Glomerular endothelial cell (primary cell): ENCODE measurements around the gene CNKSR3. TPM values are rescaled to one million over a fixed set of nuclear protein-coding genes. Genes with fewer than 3 reads are reported as not detected.
"Not testable (repeated sequence)": the region's sequence is repeated elsewhere in the genome, so short reads cannot be mapped to it uniquely, and the experiment has no call there.

Experiments
- DNase-seq: peaks from one replicate; pipeline ENCODE4 v3.0.0-alpha.2; 2011; ENCODE audit warnings: low read depth, low spot score; ENCODE audit errors: extremely low read depth
- total RNA-seq: library from RNA; depleted of rRNA; stranded (reverse); fragments of >200 nt; gene quantifications from 2 replicates; pipeline ENCODE4 v1.2.3, GENCODE V29; 2015

Gene CNKSR3
- 13.3 and 21.1 TPM in 2 replicates for total RNA-seq

DNA sequence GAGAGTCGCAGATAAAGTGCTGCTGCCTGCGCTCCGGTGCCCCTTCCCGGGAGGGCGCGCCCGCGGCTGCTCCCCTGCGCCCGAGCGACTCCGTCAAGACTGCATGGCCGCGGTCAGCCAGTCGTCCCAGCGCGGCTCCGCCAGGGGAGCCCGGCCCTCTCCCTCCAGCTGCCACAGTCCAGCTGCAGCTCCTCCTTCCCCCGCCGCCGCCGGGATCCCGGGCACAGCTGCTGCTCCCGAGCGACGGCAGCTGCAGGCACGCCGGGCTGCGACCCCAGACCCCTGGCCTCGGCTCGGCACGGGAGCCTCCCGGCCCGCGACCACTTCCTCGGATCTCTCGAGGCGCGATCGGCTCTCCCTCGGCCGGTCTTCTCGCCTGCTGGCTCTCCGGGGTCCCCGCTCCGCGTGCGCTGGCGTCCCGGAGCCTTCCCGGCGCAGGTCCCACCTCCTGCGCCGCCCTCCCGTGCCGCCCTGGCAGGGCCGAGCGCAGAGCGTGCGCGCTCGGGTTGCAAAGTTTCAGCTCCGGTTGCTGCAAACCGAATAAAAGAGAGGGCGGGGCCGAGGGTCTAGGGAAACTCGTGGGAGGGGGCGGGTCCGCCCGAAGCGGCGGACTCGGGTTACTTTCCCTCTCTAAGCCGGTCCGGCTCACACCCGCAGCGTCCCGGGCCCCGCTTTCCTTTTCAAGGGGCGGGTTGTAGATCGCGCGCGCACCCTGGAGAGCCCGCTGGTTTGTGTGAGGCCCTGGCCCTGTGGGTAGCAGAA, at the start of gene CNKSR3:
Gene CNKSR3, minus strand, starts transcription at position 542 of the 762 bp plus-strand sequence. CDS start 571 bp downstream, outside the sequence.
- no peak for DNase-seq

DNA sequence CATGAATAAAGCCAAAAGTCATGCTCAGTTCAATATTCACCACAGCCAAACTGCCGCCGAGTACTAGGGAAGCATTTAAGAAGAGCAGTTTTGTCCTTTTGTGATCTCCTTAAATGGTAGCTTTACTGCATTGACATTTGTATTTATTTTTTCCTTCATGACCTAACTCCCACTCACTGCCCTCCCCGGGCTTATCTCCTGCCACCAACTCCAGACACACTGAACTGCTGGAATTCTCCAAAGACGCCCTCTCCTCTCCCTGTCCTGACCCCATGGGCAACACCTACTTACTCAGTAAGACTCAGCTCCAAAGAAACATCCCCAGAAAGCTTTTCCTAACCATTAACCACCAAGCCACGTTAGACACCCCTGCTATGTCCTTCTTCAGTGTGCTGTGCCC, 48.5 kb upstream of the CNKSR3 start:
- no peak for DNase-seq

DNA sequence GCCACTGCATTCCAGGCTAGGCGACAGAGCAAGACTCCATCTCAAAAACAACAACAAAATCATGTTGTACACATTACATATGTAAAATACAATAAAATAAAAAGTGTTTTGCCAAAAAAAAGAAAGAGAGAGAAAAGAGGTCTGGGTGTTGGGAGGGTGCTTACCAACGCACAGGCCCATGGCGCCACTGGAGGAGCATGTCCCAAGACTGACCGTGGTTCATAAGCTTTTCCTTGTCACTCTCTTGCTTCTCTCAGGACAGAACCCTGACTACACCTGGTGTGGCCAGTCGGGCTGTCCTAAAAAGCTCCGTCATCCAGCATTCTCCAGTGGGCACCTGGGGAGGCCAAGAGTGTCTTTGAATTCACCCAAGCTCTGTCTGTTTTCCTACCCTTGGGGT, 48.0 kb upstream of the CNKSR3 start:
- no peak for DNase-seq

DNA sequence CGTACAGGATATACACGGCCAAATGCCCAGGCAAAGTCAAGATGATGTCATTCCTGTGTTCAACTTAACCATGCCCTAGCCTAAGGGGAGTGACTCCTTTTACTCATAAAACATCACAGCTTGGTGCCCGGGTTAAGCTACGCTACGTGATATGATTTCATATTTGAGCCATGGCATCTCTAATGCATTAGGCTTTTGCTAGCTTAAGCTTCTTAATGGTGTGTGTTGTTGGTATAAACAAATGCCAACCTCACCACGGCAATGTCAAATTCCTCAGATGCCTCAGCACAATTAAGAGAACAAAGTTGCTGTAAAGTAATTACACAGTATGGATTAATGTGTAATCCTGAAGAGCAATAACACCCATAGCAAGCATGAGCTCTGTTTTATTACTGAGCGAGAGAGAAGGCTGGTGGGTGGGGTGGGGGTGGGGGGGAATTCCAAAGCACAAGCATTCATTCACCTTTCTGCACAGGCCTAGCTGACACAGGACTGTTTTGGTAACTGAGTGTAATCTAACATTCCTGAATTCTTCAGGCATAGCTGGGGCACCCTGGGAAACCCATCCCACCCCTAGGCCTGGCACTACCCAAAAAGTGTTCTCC, 44.7 kb upstream of the CNKSR3 start:
- DNase-seq, result no peak

DNA sequence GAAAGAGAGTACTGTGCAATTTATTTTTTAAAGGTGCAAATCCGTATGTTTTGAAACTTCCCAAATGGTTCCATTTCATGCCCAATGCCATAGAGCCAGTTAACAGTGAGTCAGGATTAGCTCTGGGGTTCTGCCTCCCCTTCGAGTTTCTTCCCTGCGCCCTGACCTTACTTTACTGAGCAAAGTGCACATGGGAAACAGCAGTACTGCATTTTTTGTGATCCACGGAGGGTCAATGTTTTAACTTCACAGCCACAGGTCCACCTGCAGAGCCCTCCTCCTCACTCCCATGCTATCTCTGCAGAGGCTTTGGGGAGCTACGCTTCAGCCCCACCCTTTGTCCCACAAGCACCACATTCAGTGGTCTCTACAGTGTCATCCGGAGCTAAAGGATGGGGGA, 44.0 kb upstream of the CNKSR3 start:
- no peak for DNase-seq

DNA sequence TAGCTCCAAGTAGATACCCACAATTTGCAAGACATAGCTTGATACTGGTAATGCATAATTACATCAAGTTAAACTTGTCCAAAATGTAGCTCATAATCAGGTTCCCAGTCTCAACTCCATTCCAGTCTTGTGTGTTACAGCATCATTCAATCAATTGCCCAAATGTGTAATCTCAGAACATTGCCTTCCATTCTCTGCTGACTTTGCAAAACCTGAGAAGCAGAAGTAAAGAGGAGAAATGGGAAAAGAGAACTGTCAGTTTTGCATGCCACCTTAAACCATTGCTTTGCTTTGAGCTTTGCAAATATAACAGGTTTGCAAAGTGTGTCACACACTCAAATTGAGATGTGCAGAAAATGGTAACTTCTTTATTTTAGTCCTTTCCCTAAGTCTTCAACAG, 40.3 kb upstream of the CNKSR3 start:
- DNase-seq, result no peak

DNA sequence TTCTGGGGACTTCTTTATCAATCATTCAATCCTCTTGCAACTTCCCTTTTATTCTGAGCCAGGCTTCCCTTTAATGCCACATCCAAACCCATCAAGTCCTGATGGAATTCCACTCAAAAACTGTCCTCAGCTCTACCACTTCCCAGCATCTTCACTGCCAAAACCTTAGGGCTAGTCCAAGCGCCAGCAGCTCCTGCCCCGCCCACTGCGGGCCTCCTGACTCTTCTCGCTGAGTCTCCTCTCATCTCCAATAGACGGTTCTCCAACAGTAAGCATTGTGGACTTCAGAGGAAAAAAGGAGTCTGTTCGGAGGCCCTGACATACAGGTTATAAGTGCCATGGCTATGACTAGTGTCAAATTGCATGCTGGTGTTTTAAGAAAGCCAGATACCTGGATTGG, 38.7 kb upstream of the CNKSR3 start:
- DNase-seq, result no peak

DNA sequence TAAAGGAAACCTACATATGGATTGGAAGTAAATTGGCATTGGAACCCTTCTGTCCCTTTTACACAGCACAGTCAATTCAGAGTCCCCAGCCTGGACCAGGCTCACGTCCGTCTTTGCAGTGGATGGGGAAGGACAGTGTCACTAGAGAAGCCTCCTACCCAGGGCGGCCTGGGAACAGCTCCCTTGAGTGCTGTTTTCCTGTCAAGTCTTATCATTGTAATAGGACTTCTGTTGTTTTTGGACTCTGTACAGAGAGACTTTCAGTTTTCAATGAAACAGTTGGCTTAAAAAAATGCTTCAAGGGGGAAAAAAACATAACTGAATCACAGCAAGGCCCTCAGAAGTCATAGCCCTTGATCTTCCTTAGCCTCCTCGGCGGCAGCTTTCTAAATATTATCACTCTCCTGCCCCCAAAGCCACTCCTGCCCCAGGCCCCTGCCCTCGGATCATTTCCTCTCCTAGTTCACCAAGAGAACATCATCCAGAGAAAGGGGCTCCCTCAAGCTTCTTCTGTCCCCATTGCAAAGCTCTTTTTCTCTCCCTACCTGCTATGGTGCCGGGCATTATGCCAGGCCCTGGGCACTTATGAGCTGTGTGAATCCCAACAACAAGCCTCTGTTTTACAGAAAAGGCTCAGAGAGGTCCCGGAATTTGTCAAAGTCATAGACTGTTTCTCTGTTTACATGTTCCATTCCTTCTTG, 37.8 kb upstream of the CNKSR3 start:
- peak; percentile 42 for DNase-seq

DNA sequence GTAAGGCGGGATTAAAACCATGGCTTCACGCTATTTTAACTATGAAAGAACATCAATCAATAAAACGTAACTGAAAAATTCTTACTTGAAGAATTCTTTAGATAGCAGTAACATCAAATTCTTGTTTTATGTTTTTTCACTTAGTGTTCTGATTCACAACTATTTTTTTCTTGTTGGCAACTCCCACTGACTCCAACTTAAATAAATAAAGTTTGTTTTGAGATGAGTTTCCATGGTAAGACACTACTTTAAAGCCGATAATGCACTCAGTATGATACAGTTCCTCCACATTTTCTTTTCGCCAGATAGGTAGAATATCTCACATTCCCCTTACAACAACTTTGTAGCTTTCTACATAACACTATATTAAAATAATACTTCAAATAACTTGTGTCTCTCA, 33.1 kb upstream of the CNKSR3 start:
- DNase-seq, result no peak

DNA sequence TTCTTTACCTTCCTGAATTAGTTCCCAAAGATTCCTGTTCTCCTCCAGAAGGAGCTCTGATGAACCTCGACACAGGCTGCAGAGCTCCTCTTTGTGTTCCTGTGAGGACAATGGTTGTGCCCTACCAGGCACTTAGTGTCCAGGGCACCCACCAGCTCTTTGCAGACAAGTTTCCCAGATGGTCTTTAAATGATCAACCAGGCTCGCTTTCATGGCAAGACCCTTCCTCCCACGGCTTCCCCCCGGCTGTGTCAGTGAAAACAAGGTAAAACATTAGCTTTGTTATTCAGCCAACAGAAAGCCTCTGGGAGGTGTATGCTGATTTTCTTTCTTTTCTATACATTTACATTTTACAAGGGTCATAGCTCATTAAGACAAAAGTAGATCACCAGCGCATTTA, 32.3 kb upstream of the CNKSR3 start:
- DNase-seq, result no peak

DNA sequence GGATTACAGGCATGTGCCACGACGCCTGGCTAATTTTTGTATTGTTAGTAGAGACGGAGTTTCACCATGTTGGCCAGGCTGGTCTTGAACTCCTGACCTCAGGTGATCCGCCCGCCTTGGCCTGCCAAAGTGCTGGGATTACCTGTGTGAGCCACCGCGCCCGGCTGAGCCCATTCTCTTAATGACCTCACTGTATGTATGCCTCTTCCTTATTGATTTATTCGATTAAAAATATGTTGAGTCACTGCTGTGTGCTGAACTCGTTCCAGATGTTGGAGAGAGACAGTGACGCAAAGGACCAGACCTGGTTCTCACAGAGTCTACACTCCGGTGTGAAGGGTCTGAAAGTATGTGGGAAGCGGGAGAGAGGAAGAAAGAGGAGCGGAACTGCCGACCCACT, 31.4 kb upstream of the CNKSR3 start:
- DNase-seq, result not testable (repeated sequence)

DNA sequence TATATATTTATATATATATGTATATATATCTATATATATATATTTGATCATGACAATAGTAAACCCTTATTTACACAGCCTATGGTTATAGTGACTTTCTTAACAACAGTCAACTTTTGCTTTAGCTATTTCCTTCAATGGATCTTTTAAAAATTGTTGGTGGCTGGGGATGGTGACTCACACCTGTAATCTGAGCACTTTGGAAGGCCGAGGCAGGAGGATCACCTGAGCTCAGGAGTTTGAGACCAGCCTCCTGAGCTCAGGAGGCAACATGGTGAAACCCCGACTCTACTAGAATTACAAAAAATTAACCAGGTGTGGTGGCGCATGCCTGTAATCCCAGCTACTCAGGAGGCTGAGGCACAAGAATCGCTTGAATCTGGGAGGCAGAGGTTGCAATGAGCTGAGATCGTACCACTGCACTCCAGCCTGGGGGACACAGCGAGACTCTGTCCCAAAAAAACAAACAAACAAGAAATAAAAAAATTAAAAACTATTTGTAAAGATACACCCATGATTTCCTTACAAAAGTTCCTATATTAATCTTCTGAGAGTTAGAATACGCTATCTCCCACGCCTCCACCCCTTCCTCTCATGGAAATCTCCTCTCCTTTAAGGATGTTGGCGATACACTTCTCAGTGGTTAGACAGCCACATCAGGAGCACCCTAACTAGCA, 29.2 kb upstream of the CNKSR3 start:
- no peak for DNase-seq

DNA sequence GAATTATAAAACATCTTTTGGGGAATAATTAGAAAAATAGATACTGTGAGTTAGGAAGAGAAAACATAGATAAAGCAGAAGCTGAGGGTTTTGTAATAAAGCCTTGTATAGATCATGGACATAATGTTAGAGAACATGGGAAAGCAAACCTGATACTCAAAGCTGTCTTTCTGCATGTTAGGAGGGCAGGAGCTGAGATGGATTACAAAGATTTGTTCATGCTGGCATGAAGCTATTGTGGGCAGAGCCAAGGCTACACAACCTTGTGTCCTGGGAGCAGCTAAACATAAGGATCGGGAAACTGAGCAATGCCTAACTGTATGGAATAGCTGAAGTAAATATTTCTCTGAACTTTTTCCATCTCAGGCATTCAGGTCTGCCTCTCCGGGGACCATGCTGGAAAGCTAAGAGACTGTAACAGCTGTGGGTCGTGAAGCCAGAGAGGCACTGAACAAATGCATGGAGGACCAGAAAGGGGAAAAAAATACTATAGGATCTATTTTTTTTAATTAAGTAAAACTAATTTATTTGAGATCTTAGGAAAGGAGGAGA, 28.2 kb upstream of the CNKSR3 start:
- no peak for DNase-seq

DNA sequence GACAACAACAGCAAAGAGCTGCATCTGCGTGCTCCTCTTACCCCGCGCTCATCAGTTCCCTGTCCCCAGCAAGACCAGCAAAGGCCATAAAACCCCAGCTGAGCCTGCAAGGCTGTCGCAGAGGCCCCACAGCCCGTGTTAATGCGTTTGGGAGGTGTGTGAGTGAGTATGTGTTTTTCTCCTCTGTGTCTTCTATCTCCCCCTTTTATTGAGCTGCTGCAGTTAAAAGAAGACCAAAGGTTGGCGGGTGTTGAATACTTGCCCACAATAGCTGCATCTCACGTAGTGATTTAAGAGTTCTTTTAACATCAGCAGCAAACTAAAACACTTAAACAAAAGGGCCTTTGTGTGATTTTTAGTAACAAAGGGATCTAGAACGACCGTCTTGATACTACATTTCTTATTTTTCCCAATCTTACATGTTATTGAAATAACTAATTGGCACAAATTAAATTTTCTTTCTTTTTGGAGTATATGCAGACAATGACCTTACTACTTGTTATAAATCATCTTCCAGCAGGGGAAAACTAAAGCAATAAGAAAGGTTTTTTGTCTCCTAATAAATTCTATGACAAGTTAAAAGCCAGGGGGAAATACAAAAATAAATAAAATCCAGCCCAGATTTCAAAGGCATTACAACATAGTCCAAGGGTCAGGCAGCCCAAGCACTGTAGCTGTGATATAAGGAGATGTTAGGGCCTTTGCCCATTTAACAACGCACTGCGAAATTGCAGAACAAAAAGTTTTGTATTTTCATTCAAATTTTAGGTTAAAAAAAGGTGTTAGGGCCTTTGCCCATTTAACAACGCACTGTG, 27.2 kb upstream of the CNKSR3 start:
- DNase-seq, result no peak

DNA sequence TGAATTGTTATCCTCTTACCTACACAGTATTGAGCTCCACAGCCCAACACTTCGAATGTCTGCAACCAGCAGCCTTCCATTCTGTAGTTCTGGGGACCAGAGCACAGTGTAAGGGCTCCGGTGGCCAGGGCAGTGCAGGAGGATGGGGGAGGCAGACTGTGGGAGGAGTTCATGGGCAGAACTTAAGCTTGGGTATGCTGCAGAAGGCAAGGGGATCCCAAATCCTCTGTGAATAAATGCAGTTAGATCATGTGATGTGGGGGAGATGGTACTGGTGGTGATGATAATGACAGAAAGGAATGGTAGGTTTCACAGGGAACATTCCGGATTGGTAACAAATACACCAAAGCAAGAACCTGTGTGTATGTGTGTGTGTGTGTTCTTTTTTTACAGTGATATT, 26.5 kb upstream of the CNKSR3 start:
- no peak for DNase-seq

DNA sequence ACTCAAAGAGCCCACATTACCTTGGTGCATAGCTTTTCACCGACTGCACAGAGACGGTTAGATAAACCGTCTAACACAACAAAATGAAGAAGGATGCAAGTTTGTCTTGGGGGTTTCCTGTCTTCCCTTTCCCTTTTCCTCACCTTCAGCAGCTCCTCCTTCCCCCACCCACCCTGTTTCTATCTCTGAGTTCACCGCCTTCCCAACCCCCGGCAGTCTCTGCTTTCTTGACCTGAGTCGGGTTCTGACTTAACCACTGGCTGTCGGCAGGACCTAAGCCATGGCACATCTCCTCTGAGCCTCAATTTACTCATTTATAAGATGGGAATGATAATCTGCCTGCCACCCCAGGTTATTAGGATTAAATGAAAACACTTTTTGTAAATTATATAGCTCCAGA, 25.8 kb upstream of the CNKSR3 start:
- DNase-seq, result no peak

DNA sequence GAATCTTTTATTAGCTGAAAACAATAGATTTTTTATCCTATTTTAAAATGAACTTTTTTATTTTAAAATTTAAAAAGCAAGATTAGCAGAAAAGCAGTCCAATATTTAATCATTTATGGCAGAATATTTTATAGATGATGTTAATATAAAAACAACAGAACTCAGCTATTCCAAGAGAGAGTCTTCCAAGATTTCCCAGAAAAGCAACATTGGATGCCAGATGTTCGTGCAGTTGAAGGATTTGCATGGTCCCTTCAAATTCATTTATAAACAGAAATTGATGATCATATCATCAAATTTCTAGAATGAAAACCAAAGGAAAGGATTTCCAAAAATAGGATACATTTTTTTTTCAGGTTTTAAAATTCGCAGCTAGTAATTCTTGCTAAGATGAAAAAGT, 25.4 kb upstream of the CNKSR3 start:
- DNase-seq, result no peak

DNA sequence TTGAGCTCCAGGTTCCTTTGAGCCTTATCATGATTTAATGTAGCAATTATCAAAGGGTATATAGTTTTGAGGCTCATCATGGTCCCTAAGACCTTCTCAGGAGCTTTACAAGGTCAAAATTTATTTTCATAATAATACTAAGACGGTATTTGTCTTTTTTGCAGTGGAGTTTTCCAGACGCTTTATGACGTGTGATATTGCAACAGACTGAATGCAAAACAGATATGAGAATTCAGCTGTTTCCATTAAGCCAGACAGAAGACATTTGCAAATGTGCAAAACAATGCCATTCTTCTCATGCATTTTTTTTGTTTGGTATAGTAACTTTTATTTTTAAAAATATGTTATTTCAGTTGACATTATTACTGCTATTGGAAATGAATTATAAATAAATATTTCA, 24.7 kb upstream of the CNKSR3 start:
- no peak for DNase-seq

DNA sequence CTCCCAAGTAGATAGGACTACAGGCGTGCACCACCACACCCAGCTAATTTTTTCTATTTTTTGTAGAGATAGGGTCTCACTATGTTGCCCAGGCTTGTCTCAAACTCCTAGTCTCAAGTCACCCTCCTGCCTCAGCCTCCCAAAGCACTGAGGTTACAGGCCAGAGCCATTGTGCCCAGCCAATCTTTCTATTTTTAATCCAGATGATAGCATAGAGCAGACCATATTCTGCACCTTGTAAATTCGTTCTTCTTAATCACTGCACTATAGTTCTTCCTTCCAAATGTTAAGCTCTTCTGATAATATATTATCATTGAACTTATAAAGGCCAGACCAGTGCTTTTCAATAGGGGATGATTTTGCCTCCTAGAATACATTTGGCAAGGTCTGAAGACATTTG, 24.0 kb upstream of the CNKSR3 start:
- DNase-seq, result no peak

DNA sequence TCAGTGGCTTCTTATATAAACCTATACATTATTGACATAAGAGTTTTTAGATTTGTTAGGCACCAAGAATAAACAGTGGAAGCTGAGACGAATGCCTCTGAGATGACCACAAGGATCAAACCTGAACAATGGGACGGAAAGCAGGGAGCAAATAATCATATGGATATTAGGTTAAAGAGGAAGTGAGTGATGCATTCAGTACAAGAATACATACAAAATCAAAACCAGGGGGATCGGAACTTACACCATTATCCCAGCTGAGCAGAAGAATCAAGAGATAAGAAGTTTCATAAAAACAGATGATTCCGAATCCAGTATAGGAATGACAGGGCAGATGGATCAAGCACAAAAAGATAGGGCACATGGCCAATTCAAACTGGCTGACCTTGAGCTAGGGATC, 21.9 kb upstream of the CNKSR3 start:
- no peak for DNase-seq
